ENCODE data around the gene ASMT.
"Not testable (repeated sequence)": the region's sequence is repeated elsewhere in the genome, so short reads cannot be mapped to it uniquely, and the experiment has no call there.

ASMT gene

DNA sequence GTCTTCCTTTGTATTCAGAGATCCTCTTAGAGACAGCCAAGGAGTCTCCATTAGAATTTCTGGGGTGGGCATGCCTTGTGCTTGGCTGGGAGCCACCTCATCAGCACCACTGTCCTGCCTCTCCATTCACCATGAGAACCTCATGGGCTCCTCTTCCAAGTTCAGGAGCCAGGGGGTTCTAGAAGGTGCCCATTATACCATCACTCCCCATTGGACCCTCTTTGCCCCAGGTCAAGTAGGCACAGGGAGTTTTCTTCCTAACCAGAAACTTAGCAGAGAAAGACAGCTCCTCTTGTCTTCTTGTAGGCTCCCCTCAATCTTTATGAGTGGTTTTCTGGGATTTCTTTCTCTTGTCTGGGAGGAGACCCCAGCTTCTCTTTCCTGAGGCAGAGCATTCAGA, 31.1 kb downstream of the ASMT start:
- in situ Hi-C loops (cut with MboI; ENCODE audit: low sequenced_read_pairs): no loop called here

DNA sequence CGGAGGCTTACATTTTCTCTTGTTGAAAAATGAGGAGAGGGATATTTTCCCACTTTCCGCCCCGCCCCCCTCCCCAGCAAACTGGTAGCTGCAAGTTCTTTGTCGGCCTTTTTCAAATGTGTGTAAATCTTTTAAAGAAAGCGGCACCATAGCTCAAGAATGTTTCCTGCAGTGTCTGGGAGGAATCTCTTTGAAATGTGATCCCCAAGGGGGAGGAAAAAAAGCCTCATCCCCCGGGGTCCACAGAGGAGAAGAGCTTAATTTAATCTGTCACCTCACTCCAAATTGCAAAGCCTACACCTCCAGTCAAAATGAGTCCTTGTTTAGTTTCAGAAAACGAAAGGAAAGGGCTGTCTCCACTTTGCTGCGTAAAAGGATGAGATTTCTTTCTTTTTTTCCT, 34.8 kb downstream of the ASMT start:
- in situ Hi-C loops (cut with MboI; ENCODE audit: low sequenced_read_pairs): no loop called here

DNA sequence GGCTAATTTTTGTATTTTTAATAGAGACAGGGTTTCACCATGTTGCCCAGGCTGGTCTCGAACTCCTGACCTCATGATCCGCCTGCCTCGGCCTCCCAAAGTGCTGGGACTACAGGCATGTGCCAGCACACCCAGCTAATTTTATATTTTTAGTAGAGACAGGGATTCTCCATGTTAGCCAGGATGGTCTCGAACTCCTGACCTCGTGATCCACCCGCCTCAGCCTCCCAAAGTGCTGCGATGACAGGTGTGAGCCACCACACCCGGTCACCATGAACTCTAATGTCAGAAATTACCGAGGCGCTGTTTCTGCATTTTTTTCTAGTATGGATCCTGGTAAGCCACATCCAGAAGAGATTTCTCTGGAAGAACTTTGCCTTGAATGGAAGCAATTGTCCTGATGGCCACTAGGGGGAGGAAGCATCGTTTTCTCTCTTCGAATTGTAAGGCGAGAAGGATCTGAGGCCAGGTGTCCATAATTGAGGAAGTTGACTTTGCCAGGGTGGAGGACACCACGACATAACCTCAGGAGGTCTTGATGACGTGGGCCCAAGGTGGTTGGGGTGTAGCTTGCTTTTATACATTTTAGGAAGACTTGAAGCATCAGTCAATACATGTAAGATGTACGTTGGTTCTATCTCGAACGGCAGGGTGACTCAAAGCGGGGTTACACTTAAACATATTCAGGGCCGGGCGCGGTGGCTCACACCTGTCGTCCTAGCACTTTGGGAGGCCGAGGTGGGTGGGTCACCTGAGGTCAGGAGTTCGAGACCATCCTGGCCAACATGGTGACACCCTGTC, 37.4 kb downstream of the ASMT start:
- in situ Hi-C loops (cut with MboI; ENCODE audit: low sequenced_read_pairs): not testable (repeated sequence)

DNA sequence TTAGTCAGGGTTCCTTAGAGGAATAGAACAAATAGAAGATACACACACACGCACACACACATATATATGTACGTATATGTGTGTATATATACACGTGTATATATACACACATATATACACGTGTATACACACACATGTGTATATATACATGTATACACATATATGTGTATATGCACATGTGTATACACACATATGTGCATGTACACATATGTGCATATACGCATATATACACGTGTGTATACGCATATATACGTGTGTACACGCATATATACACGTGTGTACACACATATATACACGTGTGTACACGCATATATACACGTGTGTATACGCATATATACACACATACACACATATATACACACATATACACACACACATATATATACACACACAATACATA, 41.5 kb downstream of the ASMT start:
- in situ Hi-C loops (cut with MboI; ENCODE audit: low sequenced_read_pairs): no loop called here

DNA sequence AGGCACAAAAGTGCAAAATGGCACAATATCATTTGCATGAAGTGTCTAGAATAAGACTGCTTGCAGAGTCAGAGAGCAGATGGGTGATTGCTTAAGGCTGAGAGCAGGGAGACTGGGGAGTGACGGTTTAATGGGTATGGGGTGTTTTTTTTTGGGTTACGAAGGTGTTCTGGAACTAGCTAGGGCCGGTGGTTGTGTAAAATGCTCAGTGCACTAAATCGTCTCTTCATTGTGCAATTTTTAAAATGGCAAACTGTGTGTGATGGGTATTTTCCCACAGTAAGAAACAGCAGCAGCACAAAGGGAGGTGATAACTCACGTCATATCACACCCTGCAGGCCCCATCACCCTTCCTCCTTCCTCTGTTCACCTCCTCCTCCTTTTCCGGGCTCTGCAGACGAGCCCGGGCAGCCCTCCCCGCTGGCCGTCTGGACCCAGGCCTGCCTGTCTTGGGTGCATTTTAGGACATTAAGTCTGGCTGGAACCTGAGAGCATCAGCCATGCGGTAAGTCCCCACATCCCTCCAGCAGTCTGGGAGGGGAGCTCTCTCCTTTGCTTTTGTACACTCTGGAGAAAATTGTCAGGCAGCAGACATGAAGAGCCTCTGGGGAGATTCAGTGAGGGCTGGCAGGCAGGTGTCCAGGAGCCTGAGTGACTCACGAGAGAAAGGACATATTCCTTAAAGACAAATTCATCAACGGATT, 42.7 kb downstream of the ASMT start:
- in situ Hi-C loops (cut with MboI; ENCODE audit: low sequenced_read_pairs): no loop called here

DNA sequence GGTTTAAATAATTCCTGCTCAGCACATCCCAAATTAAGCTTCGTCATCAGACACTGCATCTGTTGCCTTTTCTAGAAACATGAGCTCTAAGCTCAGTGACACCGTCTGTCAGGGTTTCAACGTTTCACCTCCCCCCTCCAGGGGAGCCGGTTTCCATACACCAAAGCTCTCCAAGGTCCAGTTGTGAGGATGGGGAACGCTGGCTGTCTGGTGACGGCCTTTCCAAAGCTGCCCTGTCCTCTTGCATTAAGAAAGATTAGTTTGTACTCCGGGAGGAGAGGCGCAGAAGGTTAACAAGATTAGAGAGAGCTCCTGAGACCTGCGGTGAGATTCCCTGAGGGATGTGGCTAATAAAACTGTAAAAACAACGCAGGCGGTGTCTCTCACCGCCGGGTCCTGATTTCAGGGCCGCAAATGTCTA, 43.2 kb downstream of the ASMT start:
- in situ Hi-C loops (cut with MboI; ENCODE audit: low sequenced_read_pairs): no loop called here

DNA sequence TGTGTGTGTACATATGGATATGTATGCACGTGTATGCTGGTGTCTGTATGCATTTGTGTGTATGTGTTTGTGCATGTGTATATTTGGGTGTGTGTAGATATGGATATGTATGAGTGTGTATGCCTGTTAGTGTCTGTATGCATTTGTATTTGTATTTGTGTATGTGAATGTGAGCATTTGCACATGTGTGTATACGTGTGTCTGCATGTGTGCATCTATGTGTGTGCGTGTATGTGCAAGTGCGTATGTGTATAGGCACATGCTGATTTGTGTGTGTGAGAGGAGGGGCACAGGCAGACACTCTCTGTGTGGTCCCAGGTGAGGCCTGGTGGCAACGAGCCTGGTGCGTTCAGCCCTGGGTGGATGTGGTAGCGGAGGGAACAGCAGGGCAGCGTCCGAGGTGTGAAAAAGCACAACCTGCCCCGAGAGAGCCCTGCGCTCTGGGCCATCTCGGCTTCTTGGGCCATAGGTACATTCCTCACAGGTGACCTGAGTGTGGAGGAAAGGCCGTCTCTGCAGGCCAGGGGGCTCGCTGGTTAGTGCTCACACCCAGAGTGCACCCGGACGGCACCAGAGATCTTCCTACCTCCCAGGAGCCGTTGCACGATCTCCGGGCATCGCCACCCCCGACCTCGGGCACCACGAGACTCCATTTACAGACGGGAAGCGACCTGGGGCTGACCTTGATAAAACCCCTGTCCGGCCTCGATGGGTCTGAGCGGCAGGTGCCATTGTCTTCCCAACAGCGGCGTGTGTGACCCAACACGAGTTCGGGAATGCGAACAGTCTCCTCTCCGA, 45.0 kb downstream of the ASMT start:
- in situ Hi-C loops (cut with MboI; ENCODE audit: low sequenced_read_pairs): no loop called here

DNA sequence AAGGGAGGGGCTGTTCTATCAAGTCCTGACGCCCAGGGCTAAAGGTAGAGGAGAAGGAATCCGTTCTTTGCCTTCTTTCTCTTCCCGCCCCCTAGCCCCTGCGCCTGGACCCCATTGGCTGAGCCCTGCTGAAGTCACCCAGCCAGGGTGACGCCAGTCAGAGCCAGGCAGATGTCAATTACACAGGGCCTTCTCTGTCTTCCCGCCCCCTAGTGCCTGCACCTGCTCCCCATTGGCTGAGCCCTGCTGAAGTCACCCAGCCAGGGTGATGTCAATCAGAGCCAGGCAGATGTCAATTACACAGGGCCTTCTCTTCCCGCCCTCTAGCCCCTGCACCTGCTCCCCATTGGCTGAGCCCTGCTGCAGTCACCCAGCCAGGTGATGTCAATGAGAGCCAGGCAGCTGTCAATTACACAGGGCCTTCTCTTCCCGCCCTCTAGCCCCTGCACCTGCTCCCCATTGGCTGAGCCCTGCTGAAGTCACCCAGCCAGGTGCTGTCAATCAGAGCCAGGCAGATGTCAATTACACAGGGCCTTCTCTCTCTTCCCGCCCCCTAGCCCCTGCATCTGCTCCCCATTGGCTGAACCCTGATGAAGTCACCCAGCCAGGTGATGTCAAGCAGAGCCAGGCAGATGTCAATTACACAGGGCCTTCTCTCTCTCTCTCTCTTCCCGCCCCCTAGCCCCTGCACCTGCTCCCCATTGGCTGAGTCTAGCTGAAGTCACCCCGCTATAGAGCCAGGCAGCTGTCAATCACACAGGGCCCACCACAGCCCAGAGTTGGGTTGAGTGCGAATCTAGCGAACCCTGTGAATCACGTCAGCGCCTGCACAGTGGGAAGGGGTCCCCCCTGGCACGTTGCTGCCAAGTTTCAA, 46.4 kb downstream of the ASMT start:
- in situ Hi-C loops (cut with MboI; ENCODE audit: low sequenced_read_pairs): no loop called here

DNA sequence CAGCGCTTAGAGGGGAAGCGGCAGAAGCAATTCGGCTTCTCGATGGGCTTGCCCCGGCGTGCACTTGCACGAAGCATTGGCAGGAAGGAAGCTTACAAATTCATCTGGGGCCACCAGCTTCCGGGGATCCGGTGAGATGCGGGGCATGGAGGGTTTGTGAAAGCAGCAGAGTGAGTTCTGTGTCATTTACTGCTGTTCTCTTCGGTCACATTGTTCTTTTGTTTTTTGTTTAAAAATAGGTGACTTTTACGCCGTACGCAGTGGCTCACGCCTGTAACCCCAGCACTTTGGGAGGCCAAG, 47.0 kb downstream of the ASMT start:
- in situ Hi-C loops (cut with MboI; ENCODE audit: low sequenced_read_pairs): no loop called here

DNA sequence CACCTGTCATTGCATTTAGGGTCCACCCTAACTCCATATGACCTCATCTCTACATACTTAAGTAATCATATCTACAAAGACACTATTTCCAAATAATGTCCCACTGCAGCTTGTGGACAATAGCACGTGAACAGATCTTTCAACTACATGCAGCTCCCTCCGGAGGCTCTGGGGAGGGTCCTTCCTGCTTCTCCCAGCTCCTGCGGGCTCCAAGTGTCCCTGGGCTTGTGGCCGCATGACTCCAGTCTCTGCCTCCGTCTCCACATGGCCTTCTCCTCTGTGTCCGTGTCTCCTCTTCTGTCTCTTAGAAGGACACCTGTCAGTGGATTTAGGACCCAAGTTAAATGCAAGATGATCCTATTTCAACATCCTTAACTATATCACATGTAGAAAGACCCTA, 52.7 kb downstream of the ASMT start:
- in situ Hi-C loops (cut with MboI; ENCODE audit: low sequenced_read_pairs): no loop called here

DNA sequence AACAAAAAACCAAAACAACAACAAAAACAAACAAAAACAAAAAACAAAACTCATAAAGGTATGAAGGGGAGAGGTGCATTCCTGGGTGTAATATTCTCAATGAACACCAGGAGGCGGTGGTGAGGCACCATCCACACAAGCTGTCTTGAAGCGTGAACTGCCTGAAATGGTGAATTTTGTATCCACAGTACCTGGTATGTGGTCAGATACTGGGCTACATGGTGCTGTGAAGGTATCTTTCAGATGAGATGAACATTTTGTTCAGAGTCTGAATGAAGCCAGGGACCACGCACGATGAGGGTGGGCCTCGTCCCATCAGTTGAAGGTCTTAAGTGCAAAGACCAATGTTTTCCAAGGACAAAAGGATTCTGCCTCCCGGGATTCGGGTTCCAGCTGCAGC, 58.5 kb downstream of the ASMT start:
- in situ Hi-C loops (cut with MboI; ENCODE audit: low sequenced_read_pairs): no loop called here

DNA sequence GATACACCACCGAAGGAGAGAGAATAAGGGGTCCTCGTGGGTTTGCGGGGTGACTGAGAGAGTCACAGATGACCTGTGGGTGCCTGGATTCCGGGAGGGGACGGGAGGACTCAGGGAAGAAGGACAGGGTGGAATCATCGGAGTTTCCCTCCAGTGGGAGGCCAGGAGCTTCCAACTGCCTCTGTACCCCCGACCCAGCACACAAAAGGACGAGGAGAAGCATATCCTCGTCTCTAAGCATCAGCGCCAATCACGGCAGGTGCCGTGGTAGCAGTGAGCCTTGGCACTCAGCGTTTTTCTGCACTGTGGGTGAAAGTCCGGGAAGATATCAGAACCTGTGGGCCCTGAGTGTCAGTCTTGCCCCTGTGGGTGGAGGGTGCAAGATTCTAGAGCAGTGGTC, 62.0 kb downstream of the ASMT start:
- in situ Hi-C loops (cut with MboI; ENCODE audit: low sequenced_read_pairs): no loop called here

DNA sequence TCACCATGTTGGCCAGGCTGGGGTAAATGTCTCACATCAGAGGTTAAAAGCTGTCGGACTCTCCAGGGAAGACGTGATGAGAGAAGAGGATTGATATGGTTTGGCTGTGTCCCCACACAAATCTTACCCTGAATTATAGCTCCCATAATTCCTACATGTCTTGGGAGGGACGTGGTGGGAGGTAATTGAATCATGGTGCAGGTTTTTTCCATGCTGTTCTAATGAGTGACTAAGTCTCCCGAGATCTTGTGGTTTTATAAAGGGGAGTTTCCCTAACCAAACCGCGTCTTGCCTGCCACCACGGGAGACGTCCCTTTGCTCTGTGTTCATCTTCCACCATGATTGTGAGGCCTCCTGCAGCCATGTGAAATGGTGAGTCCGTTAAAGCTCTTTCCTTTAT, 64.4 kb downstream of the ASMT start:
- in situ Hi-C loops (cut with MboI; ENCODE audit: low sequenced_read_pairs): no loop called here

DNA sequence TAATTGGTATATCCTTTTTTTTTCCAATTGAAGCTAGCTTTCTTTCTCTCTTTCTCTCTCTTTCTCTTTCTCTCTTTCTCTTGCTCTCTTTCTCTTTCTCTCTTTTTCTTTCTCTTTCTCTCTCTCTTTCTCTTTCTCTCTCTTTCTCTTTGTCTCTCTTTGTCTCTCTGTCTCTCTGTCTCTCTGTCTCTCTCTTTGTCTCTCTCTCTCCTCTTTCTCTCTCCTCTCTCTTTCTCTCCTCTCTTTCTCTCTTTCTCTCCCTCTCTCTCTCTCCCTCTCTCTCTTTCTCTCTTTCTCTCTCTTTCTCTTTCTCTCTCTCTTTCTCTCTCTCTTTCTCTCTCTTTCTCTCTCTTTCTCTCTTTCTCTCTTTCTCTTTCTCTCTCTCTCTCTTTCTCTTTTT, 66.6 kb downstream of the ASMT start:
- in situ Hi-C loops (cut with MboI; ENCODE audit: low sequenced_read_pairs): no loop called here

DNA sequence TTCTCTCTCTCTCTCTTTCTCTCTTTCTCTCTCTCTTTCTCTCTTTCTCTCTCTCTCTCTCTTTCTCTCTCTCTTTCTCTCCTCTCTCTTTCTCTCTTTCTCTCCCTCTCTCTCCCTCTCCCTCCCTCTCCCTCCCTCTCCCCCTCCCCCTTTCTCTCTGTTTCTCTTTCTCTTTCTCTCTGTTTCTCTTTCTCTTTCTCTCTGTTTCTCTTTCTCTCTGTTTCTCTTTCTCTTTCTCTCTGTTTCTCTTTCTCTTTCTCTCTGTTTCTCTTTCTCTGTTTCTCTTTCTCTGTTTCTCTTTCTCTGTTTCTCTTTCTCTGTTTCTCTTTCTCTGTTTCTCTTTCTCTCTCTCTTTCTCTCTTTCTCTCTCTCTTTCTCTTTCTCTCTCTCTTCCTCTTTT, 67.0 kb downstream of the ASMT start:
- in situ Hi-C loops (cut with MboI; ENCODE audit: low sequenced_read_pairs): not testable (repeated sequence)

DNA sequence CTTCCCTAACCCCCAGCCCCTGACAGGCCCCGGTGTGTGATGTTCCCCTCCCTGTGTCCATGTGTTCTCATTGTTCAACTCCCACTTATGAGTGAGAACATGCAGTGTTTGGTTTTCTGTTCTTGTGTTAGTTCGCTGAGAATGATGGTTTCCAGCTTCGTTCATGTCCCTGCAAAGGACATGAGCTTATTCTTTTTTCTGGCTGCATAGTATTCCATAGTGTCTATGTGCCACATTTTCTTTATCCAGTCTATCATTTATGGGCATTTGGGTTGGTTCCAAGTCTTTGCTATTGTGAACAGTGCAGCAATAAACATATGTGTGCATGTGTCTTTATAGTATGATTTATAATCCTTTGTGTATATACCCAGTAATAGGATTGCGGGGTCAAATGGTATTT, 67.6 kb downstream of the ASMT start:
- in situ Hi-C loops (cut with MboI; ENCODE audit: low sequenced_read_pairs): not testable (repeated sequence)

DNA sequence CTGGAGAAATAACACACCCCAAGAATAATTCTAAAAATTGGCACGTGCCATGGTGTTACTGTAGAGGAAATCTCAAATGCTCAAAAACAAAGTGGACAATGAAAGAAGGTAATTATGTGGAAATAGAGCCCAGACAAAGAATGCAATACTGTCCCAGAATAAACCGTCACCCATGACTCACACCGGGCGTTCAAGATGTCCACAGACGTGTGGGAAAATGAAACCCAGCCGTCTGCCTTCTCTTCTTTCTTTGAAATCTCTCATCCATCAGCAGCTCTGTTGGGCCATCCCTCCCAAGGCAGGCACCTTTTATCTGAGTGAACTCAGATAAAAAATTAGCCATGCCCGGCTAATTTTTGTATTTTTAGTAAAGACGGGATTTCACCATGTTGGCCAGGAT, 70.0 kb downstream of the ASMT start:
- in situ Hi-C loops (cut with MboI; ENCODE audit: low sequenced_read_pairs): not testable (repeated sequence)

DNA sequence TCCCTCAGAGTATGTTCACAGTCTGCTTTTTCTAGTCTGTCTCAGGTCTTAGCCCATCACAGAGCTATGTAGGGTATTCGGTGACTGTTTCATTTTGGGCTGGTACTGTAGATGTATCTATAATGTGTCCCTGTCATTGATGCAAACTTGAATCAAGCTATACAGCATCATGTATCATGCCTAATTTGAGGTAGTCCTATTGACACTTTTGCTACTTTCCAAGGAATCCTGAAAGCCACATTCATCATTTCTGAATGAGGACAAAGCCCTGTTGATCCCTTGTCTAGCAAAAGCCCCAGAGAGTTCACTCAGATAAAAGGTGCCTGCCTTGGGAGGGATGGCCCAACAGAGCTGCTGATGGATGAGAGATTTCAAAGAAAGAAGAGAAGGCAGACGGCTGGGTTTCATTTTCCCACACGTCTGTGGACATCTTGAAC, 70.6 kb downstream of the ASMT start:
- in situ Hi-C loops (cut with MboI; ENCODE audit: low sequenced_read_pairs): not testable (repeated sequence)

DNA sequence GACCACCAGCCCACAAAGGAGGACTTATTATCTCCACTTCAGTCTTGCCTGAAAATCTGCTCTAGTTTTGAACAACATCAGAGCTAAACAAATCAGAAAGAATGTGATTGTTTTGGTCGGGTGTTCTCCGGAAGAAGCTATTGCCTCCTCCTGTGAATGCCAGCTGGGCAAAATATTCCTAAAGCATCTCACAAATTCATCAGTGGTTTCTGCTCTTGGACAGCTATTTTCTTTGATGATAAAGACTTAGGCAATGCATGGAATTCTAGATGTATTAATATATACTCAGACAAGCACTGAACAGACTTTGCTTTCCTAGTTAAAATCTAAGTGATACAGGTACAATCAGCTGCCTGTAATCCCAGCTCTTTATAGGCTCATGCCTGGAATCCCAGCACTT, 71.8 kb downstream of the ASMT start:
- in situ Hi-C loops (cut with MboI; ENCODE audit: low sequenced_read_pairs): no loop called here

Data from hTERT RPE-1 (cell line).